GM12891 (cell line): ENCODE results near the gene TMEM220.

Source experiments
- DNase-seq: peaks from one replicate; pipeline ENCODE4 v3.0.0; 2011; ENCODE audit warnings: low spot score; ENCODE audit not compliant: insufficient read length
- FAIRE-seq: peaks from 2 replicates; lab custom pipeline; 2011; peaks lifted over from hg19 to GRCh38; lab: Jason Lieb, UNC
- PAX5 ChIP-seq: IDR thresholded peaks from 2 replicates; pipeline ENCODE4 v1.6.1; 2011; ENCODE audit warnings: low read length, moderate library complexity, mild to moderate bottlenecking; ENCODE audit not compliant: insufficient read depth, severe bottlenecking
- POLR2A ChIP-seq: IDR thresholded peaks from 2 replicates; pipeline ENCODE4 v1.6.1; 2011; ENCODE audit warnings: low read depth, low read length, control low read depth
- POLR2AphosphoS5 ChIP-seq: IDR thresholded peaks from 2 replicates; pipeline ENCODE4 v1.6.1; 2011; ENCODE audit warnings: low read depth, low read length, control low read depth
- POU2F2 ChIP-seq: IDR thresholded peaks from 2 replicates; pipeline ENCODE4 v1.6.1; 2011; ENCODE audit warnings: low read depth, mild to moderate bottlenecking, control low read depth, low read length, moderate library complexity
- SPI1 ChIP-seq: IDR thresholded peaks from 2 replicates; pipeline ENCODE4 v1.6.1; 2011; ENCODE audit warnings: low read depth, low read length, control low read depth
- TAF1 ChIP-seq: IDR thresholded peaks from 2 replicates; pipeline ENCODE4 v1.6.1; 2011; ENCODE audit warnings: low read depth, low read length, control low read depth

The TMEM220 gene

DNA sequence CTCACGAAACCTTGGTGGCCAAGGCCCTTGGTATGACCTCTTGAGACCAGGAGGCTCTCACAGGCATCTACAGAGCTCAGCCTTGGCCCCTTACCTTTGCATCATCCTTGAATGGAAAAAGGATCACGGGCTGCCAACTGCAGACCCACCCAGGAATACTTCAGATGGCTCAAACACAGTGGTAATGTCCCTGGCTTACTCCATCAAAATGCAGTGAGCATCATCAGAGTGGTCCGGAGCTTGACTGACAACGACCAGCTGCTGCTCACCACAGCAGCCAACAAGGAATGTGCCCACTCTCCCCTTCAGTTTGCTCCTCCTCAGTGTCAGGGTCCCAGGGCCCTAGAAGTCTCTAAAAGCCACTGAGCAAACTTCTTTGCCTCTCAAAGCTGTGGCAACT, 55.1 kb downstream of the TMEM220 start:
- TF ChIP-seq SPI1: no peak
- no peak for TF ChIP-seq POU2F2
- no peak for TF ChIP-seq PAX5
- no peak for TF ChIP-seq TAF1
- TF ChIP-seq POLR2AphosphoS5: no peak
- TF ChIP-seq POLR2A: no peak
- FAIRE-seq (no peak), DNase-seq (no peak)

- DNase-seq: no peak
- no peak for FAIRE-seq
- no peak for TF ChIP-seq TAF1
- no peak for TF ChIP-seq POU2F2
- no peak for TF ChIP-seq POLR2A
- no peak for TF ChIP-seq POLR2AphosphoS5
- TF ChIP-seq PAX5: no peak
- TF ChIP-seq SPI1: no peak
Measured at GRCh38 chr17:10673312-10673711, 56.5 kb downstream of the TMEM220 start.

DNA sequence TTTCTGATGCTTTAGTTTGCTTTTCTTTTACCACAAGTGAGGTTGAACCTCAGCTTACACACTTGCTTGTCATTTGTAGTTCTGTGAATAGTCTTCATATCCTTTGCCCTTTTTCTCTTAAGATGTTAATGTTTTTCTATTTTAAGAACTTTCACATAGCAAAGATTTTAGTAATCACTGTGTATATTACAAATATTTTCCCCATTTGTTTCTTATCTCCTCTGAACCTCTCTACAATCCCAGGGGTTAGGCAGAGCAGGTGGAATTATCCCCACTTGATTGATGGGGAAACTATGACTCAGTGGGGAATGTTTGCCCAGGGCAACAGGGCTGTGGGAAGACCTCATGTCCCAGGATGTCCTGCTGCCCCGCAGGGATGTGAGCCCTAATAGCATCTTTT, 61.0 kb downstream of the TMEM220 start:
- FAIRE-seq (no peak), DNase-seq (no peak)
- TF ChIP-seq POLR2AphosphoS5: no peak
- no peak for TF ChIP-seq PAX5
- TF ChIP-seq TAF1: no peak
- TF ChIP-seq POU2F2: no peak
- TF ChIP-seq SPI1: no peak
- TF ChIP-seq POLR2A: no peak

GRCh38 chr17:10666906-10667305, 62.9 kb downstream of the TMEM220 start:
- no peak for TF ChIP-seq POU2F2
- no peak for TF ChIP-seq SPI1
- no peak for TF ChIP-seq POLR2A
- no peak for TF ChIP-seq PAX5
- no peak for TF ChIP-seq TAF1
- no peak for TF ChIP-seq POLR2AphosphoS5
- FAIRE-seq: no peak

GRCh38 chr17:10664571-10664970, 65.3 kb downstream of the TMEM220 start:
- DNase-seq: no peak
- no peak for FAIRE-seq
- TF ChIP-seq POU2F2 (no peak), POLR2AphosphoS5 (no peak), TAF1 (no peak), SPI1 (no peak), PAX5 (no peak), POLR2A (no peak)

More at GRCh38 chr17:10666906-10667305, 62.9 kb downstream of the TMEM220 start:
- no peak for DNase-seq
